Effector CD8-positive, alpha-beta T cell (primary cell): ENCODE data around the gene PREX1.

Source experiments
- DNase-seq: peaks from one replicate; lab custom pipeline; 2025; lab: John Stamatoyannopoulos, UW

PREX1 gene

DNA sequence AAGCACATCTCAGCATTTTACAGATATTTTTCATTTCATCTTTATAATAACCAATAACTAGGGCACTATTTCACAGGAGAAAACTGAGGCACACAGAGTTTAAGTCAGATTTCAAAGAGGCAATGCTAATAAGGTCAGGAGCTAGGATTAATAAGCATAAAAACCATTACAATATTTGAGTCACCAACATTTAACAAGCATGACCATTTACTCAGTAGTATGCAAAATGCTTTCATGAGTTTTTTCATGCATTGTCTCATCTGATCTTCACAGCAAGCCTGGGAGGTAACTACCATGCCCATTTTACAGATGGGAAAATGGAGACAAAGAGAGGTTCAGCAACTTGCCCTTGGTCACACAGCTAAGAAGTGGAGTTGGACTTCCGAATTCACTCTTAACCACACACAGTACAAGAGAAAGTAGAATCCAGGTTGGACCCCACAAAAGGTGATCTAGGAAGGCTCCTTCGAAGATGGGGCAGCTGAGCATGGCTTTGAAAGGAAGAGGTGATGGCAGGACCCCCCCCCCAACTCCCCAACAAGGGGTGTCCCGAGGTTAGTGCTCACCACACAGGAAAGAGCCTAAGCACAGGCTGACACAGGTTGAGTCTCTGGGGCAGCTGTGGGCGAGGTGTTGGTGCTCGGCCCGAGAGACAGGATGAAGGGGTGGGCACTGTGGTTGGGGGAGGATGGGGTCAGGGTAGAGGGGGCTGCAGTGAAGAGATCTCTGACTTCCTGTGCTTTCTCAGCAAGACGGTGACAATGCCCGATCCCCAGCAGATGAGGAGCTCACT is 108.8 kb downstream of the PREX1 start:
- no peak for DNase-seq

GRCh38 chr20:48717680-48718223 is 110.0 kb downstream of the PREX1 start:
- DNase-seq = no peak

DNA sequence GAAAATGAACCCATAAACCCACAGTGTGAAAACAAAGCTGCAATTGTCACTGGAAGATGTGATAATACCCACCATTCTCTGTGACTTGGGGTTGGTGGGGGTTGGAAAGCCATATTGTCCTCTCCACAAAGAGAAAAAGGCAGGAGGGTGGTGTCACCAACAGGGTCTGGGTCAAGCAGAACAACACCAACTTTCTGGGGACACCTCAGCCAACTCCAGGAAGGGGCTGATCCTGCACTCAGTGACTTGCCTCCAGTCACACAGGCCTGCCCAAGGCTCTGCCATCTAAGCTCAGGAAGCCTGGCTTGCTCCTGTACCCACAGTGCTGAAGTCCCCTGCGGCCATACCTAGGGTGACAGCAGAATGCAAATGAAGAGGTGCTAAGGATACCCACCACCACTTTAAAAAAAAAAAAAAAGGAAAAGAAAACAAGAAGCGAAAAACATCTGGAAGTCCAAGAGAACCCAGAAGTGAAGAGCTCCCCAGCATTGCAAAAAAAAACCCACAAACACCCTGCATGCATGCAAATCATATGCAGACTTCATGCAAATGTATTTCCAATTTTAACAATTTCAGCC is 110.6 kb downstream of the PREX1 start:
- no peak for DNase-seq

- no peak for DNase-seq
Observed at GRCh38 chr20:48716541-48716940, 111.3 kb downstream of the PREX1 start.

GRCh38 chr20:48716086-48716485 is 111.7 kb downstream of the PREX1 start:
- no peak for DNase-seq

DNA sequence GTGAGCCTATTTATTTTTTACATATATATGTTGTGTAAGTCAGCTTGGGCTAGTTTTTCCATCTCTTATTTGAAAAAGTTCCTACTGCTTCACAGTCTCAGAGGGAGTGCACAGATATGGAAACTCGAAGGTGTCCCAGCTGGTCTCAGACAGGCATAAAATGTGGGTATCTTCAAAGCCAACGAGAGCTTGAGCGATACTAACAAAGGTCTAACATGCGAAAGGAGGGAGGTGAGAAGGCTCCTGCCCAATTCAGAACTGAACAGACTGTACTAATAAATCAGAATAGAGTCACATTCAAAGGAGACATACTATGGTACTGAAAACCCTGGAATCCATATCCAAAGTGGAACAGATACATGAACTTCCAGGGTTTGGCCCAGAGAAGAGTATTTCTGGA is 113.0 kb downstream of the PREX1 start:
- DNase-seq = no peak

DNA sequence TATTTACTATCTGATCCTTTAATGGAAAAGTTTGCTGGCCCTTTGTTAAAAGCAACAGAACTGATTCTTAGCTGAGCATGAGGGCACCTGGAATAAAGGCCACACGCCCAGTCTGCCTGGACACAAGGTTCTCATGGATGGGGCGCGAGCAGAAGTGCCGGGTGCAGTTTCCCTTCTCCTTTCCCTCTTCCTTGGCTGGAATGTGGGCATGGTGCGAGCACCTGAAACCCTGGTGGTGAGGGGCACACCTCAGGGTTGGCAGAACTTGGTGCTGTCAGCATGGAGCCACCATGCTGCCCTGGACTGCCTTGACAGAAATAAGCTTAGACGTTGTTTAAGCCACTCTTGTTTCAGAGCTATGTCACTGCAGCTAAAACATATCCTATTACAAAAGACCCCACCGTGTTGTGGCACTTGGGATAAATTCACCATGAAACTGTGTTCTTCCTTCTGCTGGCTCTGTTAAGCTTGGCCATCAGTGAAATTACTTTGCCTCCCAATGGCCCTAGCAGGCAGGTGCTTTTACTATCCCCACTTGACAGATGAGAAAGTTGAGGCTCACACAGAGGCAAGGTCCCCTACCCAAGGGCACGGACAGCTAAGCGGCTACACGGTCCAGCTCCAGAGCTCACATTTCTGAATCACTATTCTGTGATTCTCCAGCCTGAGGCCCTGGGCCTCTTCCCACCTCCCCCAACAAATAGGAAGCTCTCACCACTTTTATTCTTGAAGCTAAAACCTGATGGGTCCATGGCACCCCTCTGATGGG is 115.9 kb downstream of the PREX1 start:
- DNase-seq = no peak

DNA sequence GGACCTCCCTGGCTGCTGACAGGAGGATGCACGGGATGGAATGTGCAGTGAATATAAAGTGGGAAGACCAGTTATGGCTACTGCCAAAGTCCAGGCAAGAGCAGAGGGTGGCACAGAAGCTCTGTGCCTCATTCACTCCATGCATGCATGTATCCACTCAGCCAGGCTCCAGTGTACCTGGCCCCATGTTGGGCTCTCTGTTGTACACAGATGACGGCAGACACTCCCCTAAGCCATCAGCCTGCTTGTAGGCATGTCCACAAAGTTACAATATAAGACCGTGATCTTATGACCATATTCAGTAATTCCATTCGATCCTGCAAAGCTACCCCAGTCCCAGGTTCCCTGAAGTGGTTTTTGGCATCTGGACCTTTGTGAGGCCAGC is 116.8 kb downstream of the PREX1 start:
- DNase-seq = no peak

GRCh38 chr20:48710341-48711043 is 117.3 kb downstream of the PREX1 start:
- no peak for DNase-seq

GRCh38 chr20:48709744-48710143 is 118.1 kb downstream of the PREX1 start:
- no peak for DNase-seq

GRCh38 chr20:48709058-48709691 is 118.6 kb downstream of the PREX1 start:
- no peak for DNase-seq

DNA sequence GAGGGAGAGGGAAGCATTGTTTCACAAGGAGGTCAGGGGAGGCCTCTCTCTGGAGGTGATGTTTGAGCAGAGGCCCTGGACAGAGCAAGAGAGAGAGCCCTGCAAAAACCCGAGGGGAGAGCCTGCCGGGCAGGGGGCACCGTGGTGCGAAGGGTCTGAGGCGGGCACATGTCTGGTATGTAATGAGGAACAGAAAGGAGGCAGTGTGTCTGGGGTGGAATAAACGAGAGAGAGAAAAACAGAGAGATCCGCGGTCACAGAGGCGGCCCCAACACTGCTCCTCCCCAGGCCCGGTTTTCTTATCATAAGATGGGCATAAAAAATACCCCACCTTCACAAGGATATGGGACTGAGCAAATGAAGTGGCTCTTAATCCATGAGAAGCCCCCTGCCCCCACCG is 119.2 kb downstream of the PREX1 start:
- DNase-seq = no peak

- no peak for DNase-seq
Observed at GRCh38 chr20:48708116-48708515, 119.7 kb downstream of the PREX1 start.

DNA sequence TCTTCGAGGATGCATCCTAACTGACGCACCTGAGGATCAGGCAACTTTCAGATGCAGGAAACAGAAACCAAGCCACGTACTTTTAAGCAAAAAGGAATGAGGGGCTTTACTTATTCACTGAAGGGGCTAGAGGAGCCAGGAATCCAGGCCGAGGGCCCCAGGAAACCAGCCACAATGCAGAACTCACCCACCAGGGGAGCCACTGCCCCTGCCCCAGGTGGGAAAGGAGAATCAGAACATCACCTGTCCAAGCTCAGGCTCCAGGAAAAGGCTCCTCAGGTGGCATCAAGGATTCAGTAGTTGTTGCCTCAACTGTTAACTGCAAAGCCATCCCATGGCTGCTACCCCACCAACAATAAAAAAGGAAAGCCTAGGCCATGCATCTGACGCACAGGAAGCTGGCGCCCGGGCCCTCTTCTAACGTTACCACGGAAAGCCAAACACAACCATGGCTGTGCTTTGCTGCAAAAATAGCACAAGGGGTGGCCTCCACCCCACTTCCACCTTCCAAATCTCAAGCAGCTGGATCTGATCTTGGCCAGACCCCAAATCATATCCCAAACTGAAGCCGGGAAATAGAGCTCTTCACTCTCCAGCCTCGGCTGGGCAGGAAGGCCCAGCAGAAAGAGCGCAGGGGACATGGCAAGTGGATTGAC is 121.0 kb downstream of the PREX1 start:
- no peak for DNase-seq

DNA sequence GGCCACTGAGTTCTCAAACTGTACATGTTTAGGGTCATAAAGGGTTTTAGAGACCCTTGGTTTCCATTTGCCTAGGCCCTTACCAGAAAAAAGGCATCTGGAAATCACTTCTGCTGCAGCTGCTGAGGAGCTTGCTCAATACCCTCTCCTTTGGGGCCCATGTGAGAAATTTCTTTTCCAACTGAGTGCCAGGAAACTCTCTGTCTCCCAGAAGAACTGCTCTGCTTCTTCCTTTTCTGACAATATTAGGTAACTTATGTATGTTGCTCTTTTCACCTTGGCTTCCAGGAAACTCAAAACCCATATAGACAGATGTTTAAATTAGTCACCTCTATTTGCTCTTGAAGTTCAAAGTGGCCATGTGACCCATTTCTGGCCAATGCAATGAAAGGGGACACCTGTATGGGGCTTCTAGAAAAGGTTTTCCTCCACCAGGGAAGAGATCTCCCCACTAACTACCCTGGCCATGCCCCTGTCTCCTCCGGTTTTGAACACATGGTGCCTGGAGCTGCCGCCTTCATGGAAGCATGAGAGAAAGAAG is 121.6 kb downstream of the PREX1 start:
- no peak for DNase-seq

- no peak for DNase-seq
Observed at GRCh38 chr20:48705240-48706115, 122.3 kb downstream of the PREX1 start.

DNA sequence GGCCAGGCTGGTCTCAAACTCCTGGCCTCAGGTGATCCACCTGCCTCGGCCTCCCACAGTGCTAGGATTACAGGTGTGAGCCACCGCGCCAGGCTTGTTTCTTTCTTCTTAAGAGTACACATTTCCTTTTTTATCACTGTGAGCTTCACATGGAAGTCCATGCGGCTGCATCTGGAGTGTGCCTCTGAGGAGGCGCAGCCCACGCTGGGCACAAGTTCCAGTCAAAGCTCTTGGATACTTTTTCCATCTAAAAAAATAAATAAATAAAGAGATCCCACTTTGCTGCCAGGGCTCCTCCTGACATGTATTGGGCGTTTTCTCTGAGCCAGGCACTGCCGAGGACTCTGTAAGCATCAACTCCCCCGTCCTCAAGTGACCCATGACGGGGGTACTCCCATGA is 123.0 kb downstream of the PREX1 start:
- DNase-seq = no peak

DNA sequence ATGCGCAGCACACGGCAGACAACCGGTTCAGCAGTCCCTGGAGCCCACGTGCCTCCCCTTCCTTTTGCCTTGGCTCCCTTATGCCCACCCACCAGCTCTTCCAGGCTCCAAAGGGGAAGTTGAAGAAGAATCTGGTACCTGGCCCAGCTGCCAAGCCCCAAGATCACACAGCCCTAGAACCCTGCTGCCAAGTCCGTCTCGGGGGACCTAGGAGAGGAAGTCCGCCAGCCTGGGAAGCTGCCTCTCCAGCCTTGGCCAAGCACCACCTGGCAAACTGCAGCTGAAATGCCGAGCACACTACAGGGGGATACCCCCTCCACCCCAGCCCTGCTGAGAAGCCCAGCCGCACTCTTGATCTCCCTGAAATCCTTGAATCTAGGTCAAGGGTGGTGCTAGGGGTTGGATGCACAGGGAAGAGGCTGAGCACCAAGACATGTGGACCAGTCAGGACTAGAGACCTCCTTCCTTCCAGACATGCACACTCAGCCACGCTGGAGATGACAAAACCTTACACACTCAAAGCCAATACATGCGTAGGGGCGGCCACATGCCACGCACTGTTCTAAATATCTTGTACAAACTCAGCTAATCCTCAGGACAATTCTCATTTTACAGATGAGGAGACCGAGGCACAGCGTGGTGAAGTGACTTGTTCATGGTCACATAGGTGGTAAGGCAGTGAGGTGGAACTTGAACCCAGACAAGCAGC is 124.1 kb downstream of the PREX1 start:
- no peak for DNase-seq

- DNase-seq = no peak
Observed at GRCh38 chr20:48703107-48703506, 124.7 kb downstream of the PREX1 start.
